Vagina (tissue), 2 donors: ENCODE data around the gene NAA16.

Source experiments
- POLR2A ChIP-seq, 2 donors: fragments of 450-650 bp; IDR thresholded peaks; one replicate each; pipeline ENCODE4 v1.6.1; 2017; ENCODE audit warnings: antibody characterized with exemption in 2 of 2, mild to moderate bottlenecking in 2 of 2, moderate library complexity in 2 of 2
- TF ChIP-seq, protein P1 (sequence below), 3 experiments: fragments of 450-650 bp in 2 of 3; fragments of 200-600 bp in 1 of 3; sonication (generic) in 1 of 3; IDR thresholded peaks; one replicate each; pipeline ENCODE4 v1.5.1; 2017 to 2019; ENCODE audit warnings: antibody characterized with exemption in 3 of 3, mild to moderate bottlenecking in 2 of 3, moderate library complexity in 2 of 3

DNA sequence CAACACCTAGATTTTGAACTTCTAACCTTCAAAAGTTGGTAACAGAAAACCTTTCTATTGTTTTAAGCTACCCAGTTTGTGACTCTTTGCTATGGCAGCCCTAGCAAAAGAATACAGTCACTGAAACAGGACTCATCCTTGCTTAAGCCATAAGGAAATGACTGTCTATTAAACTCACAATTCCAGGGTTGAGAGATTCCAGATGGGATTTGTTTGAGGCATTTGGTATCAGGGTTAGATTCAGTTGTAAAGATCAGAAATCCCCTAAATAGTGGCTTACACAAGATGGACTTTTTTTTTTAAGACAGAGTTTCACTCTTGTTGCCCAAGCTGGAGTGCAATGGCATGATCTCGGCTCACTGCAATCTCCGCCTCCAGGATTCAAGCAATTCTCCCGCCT is 105.2 kb downstream of the NAA16 start:
- TF ChIP-seq POLR2A (IDR thresholded peaks at IDR 0.05), result no peak
- TF ChIP-seq, protein P1, sequence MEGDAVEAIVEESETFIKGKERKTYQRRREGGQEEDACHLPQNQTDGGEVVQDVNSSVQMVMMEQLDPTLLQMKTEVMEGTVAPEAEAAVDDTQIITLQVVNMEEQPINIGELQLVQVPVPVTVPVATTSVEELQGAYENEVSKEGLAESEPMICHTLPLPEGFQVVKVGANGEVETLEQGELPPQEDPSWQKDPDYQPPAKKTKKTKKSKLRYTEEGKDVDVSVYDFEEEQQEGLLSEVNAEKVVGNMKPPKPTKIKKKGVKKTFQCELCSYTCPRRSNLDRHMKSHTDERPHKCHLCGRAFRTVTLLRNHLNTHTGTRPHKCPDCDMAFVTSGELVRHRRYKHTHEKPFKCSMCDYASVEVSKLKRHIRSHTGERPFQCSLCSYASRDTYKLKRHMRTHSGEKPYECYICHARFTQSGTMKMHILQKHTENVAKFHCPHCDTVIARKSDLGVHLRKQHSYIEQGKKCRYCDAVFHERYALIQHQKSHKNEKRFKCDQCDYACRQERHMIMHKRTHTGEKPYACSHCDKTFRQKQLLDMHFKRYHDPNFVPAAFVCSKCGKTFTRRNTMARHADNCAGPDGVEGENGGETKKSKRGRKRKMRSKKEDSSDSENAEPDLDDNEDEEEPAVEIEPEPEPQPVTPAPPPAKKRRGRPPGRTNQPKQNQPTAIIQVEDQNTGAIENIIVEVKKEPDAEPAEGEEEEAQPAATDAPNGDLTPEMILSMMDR (IDR thresholded peaks at IDR 0.05), result no peak
